WTC11 (cell line): ENCODE measurements around the gene PANK4.

Experiments used
- CREB1 ChIP-seq: sonication (generic); formaldehyde crosslinking; IDR thresholded peaks from 2 replicates; pipeline ENCODE4 v1.8.0; 2023; ENCODE audit warnings: mild to moderate bottlenecking, missing genetic modification reagents
- ELF4 ChIP-seq: sonication (generic); formaldehyde crosslinking; IDR thresholded peaks from 2 replicates; pipeline ENCODE4 v1.8.1; 2022; ENCODE audit warnings: low read depth, mild to moderate bottlenecking, moderate library complexity, missing genetic modification reagents
- ETV6 ChIP-seq: sonication (generic); formaldehyde crosslinking; IDR thresholded peaks from 2 replicates; pipeline ENCODE4 v1.8.1; 2022; ENCODE audit warnings: mild to moderate bottlenecking, missing genetic modification reagents
- GABPB1 ChIP-seq: sonication (generic); formaldehyde crosslinking; IDR thresholded peaks from 2 replicates; pipeline ENCODE4 v1.8.1; 2023; ENCODE audit warnings: mild to moderate bottlenecking, missing genetic modification reagents
- JUN ChIP-seq: sonication (generic); formaldehyde crosslinking; IDR thresholded peaks from 2 replicates; pipeline ENCODE4 v1.8.0; 2023; ENCODE audit warnings: mild to moderate bottlenecking, missing genetic modification reagents
- NFATC4 ChIP-seq: fragments of 250-450 bp; sonication (Bioruptor Pico); IDR thresholded peaks from 2 replicates; pipeline ENCODE4 v1.9.0; 2021; ENCODE audit warnings: mild to moderate bottlenecking
- SP1 ChIP-seq: sonication (generic); formaldehyde crosslinking; conservative IDR thresholded peaks from 2 replicates; pipeline ENCODE4 v1.8.1; 2022; ENCODE audit warnings: missing genetic modification reagents
- TEAD1 ChIP-seq: sonication (generic); formaldehyde crosslinking; IDR thresholded peaks from 2 replicates; pipeline ENCODE4 v1.8.0; 2022; ENCODE audit warnings: mild to moderate bottlenecking, missing genetic modification reagents
- ZNF263 ChIP-seq: sonication (generic); formaldehyde crosslinking; IDR thresholded peaks from 2 replicates; pipeline ENCODE4 v1.8.1; 2022; ENCODE audit warnings: low read depth, mild to moderate bottlenecking, moderate library complexity, missing genetic modification reagents
- TF ChIP-seq, protein P1 (sequence below): fragments of 200-600 bp; IDR thresholded peaks from 2 replicates; pipeline ENCODE4 v1.8.0; 2022; ENCODE audit warnings: antibody characterized with exemption
- TF ChIP-seq, protein P2 (sequence below): sonication (generic); formaldehyde crosslinking; IDR thresholded peaks from 2 replicates; pipeline ENCODE4 v1.8.0; 2023; ENCODE audit warnings: mild to moderate bottlenecking, missing genetic modification reagents
- TF ChIP-seq, protein P3 (sequence below): sonication (generic); formaldehyde crosslinking; IDR thresholded peaks from 2 replicates; pipeline ENCODE4 v1.8.1; 2022; ENCODE audit warnings: low read depth, missing genetic modification reagents, borderline replicate concordance
- TF ChIP-seq, protein P4 (sequence below): sonication (generic); formaldehyde crosslinking; IDR thresholded peaks from 2 replicates; pipeline ENCODE4 v1.8.0; 2022; ENCODE audit warnings: mild to moderate bottlenecking, missing genetic modification reagents
- TF ChIP-seq, protein P5 (sequence below): sonication (generic); formaldehyde crosslinking; conservative IDR thresholded peaks from 2 replicates; pipeline ENCODE4 v1.8.1; 2022; ENCODE audit warnings: mild to moderate bottlenecking, missing genetic modification reagents

DNA sequence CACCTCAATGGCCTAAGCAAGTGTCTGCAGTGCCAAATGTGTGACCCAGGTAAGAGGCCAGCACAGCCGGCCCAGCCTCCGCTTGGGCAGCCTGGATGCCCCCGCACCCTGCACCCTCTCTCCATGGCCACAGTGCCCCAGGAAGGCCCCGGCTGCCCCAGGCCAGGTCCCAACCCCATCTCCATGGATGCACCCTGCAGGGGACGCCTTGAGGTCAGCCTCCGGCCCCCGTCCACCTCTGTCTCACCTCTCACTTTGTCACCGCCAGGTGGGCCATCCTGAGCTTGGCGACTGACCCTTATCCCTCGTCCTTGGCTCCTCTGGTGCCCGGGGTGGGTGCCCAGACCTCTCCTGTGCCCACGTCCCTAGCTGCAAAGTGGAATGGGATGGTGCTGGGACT, 32.0 kb upstream of the PANK4 start:
- TF ChIP-seq, protein P1, sequence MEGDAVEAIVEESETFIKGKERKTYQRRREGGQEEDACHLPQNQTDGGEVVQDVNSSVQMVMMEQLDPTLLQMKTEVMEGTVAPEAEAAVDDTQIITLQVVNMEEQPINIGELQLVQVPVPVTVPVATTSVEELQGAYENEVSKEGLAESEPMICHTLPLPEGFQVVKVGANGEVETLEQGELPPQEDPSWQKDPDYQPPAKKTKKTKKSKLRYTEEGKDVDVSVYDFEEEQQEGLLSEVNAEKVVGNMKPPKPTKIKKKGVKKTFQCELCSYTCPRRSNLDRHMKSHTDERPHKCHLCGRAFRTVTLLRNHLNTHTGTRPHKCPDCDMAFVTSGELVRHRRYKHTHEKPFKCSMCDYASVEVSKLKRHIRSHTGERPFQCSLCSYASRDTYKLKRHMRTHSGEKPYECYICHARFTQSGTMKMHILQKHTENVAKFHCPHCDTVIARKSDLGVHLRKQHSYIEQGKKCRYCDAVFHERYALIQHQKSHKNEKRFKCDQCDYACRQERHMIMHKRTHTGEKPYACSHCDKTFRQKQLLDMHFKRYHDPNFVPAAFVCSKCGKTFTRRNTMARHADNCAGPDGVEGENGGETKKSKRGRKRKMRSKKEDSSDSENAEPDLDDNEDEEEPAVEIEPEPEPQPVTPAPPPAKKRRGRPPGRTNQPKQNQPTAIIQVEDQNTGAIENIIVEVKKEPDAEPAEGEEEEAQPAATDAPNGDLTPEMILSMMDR, result no peak
- TF ChIP-seq, protein P2, sequence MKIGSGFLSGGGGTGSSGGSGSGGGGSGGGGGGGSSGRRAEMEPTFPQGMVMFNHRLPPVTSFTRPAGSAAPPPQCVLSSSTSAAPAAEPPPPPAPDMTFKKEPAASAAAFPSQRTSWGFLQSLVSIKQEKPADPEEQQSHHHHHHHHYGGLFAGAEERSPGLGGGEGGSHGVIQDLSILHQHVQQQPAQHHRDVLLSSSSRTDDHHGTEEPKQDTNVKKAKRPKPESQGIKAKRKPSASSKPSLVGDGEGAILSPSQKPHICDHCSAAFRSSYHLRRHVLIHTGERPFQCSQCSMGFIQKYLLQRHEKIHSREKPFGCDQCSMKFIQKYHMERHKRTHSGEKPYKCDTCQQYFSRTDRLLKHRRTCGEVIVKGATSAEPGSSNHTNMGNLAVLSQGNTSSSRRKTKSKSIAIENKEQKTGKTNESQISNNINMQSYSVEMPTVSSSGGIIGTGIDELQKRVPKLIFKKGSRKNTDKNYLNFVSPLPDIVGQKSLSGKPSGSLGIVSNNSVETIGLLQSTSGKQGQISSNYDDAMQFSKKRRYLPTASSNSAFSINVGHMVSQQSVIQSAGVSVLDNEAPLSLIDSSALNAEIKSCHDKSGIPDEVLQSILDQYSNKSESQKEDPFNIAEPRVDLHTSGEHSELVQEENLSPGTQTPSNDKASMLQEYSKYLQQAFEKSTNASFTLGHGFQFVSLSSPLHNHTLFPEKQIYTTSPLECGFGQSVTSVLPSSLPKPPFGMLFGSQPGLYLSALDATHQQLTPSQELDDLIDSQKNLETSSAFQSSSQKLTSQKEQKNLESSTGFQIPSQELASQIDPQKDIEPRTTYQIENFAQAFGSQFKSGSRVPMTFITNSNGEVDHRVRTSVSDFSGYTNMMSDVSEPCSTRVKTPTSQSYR, result no peak
- TF ChIP-seq CREB1 (CRISPR knock-in tag) (no peak), JUN (CRISPR knock-in tag) (no peak), SP1 (CRISPR knock-in tag) (no peak), ETV6 (no peak), TEAD1 (CRISPR knock-in tag) (no peak), NFATC4 (CRISPR knock-in tag) (no peak), ZNF263 (CRISPR knock-in tag) (no peak), ELF4 (CRISPR knock-in tag) (no peak), GABPB1 (CRISPR knock-in tag) (no peak)
- TF ChIP-seq, protein P3, sequence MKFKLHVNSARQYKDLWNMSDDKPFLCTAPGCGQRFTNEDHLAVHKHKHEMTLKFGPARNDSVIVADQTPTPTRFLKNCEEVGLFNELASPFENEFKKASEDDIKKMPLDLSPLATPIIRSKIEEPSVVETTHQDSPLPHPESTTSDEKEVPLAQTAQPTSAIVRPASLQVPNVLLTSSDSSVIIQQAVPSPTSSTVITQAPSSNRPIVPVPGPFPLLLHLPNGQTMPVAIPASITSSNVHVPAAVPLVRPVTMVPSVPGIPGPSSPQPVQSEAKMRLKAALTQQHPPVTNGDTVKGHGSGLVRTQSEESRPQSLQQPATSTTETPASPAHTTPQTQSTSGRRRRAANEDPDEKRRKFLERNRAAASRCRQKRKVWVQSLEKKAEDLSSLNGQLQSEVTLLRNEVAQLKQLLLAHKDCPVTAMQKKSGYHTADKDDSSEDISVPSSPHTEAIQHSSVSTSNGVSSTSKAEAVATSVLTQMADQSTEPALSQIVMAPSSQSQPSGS (CRISPR knock-in tag), result no peak
- TF ChIP-seq, protein P4, sequence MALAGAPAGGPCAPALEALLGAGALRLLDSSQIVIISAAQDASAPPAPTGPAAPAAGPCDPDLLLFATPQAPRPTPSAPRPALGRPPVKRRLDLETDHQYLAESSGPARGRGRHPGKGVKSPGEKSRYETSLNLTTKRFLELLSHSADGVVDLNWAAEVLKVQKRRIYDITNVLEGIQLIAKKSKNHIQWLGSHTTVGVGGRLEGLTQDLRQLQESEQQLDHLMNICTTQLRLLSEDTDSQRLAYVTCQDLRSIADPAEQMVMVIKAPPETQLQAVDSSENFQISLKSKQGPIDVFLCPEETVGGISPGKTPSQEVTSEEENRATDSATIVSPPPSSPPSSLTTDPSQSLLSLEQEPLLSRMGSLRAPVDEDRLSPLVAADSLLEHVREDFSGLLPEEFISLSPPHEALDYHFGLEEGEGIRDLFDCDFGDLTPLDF (CRISPR knock-in tag), result no peak
- TF ChIP-seq, protein P5, sequence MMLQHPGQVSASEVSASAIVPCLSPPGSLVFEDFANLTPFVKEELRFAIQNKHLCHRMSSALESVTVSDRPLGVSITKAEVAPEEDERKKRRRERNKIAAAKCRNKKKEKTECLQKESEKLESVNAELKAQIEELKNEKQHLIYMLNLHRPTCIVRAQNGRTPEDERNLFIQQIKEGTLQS (CRISPR knock-in tag), result no peak
